Gastroesophageal sphincter (tissue), 4 donors: Measurements from ENCODE around the gene REC114. TPM values are rescaled to one million over a fixed set of nuclear protein-coding genes. Genes with fewer than 3 reads are reported as not detected.
"Not testable (repeated sequence)": the region's sequence is repeated elsewhere in the genome, so short reads cannot be mapped to it uniquely, and the experiment has no call there.

Experiments
- ATAC-seq: fragments of 150-250 bp; one replicate; pipeline ENCODE4 v1.9.1; 2016; ENCODE audit warnings: mild to moderate bottlenecking, moderate library complexity
- H3K27ac ChIP-seq, 4 donors: fragments of 200-600 bp; sonication (generic) in 3 of 4; 1 replicate in 3 of 4; 2 replicates in 1 of 4; pipeline ENCODE4 v1.5.1; 2016 to 2019
- H3K27me3 ChIP-seq: fragments of 200-600 bp; sonication (generic); one replicate; pipeline ENCODE4 v1.5.1; 2019
- H3K36me3 ChIP-seq, 2 donors: fragments of 200-600 bp; sonication (generic); one replicate each; pipeline ENCODE4 v1.5.1; 2019; ENCODE audit warnings: control low read depth in 1 of 2
- H3K4me1 ChIP-seq, 3 donors: fragments of 200-600 bp; sonication (generic); 1 replicate in 2 of 3; 2 replicates in 1 of 3; pipeline ENCODE4 v1.5.1; 2016 to 2019; ENCODE audit warnings: control low read depth in 2 of 3
- H3K4me3 ChIP-seq, 2 donors: fragments of 200-600 bp; sonication (generic); one replicate each; pipeline ENCODE4 v1.5.1; 2019; ENCODE audit warnings: mild to moderate bottlenecking in 1 of 2, moderate library complexity in 1 of 2
- H3K9me3 ChIP-seq, 3 donors: fragments of 200-600 bp; sonication (generic); one replicate each; pipeline ENCODE4 v1.5.1; 2017 to 2019; ENCODE audit warnings: control low read depth in 2 of 3
- EP300 ChIP-seq: sonication (generic); formaldehyde crosslinking; IDR thresholded peaks from one replicate; pipeline ENCODE4 v1.6.1; 2017; ENCODE audit warnings: antibody characterized with exemption, mild to moderate bottlenecking
- POLR2A ChIP-seq, 2 donors: fragments of 450-650 bp; IDR thresholded peaks; one replicate each; pipeline ENCODE4 v1.6.1; 2017; ENCODE audit warnings: antibody characterized with exemption in 2 of 2, mild to moderate bottlenecking in 2 of 2, moderate library complexity in 1 of 2
- POLR2AphosphoS5 ChIP-seq: sonication (generic); formaldehyde crosslinking; IDR thresholded peaks from one replicate; pipeline ENCODE4 v1.6.1; 2017; ENCODE audit warnings: antibody characterized with exemption
- WGBS, 2 donors: methylation state at CpG; one replicate each; pipeline ENCODE4 v1.1.5; 2018; ENCODE audit warnings: low coverage in 1 of 2; 5-methylcytosine and 5-hydroxymethylcytosine counted together
- total RNA-seq, 4 donors: library from RNA; depleted of rRNA; stranded (reverse); fragments of >200 nt; gene quantifications; one replicate each; pipeline ENCODE4 v1.1.0, GENCODE V29; 2016
- TF ChIP-seq, protein P1 (sequence below), 4 experiments: fragments of 200-600 bp in 2 of 4; fragments of 450-650 bp in 2 of 4; sonication (generic) in 1 of 4; IDR thresholded peaks; one replicate each; pipeline ENCODE4 v1.5.1; 2017 to 2019; ENCODE audit warnings: antibody characterized with exemption in 4 of 4, mild to moderate bottlenecking in 2 of 4, moderate library complexity in 2 of 4

Gene REC114
- total RNA-seq, 4 donors from 2014 or later: not detected

DNA sequence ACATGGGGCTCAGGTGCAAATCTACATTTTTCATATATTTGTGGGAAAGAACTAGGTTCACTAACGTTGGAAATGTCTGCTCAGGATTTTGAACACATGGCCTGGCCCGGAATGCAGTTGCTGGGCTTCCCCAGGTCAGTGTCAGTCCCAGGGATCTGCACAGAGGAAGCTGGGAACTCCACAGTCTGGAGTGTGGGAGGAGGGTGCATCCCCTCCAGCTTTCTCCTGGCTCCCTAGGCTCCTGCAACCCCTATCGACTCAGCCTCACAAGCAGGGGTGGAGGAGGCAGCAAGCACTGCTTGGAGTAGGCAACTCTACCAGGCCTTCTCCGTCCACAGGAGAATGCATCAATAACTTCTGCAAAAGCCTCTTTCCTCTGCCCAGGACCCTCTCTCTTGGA, 44.1 kb upstream of the REC114 start:
- ATAC-seq: no peak
- TF ChIP-seq, protein P1, sequence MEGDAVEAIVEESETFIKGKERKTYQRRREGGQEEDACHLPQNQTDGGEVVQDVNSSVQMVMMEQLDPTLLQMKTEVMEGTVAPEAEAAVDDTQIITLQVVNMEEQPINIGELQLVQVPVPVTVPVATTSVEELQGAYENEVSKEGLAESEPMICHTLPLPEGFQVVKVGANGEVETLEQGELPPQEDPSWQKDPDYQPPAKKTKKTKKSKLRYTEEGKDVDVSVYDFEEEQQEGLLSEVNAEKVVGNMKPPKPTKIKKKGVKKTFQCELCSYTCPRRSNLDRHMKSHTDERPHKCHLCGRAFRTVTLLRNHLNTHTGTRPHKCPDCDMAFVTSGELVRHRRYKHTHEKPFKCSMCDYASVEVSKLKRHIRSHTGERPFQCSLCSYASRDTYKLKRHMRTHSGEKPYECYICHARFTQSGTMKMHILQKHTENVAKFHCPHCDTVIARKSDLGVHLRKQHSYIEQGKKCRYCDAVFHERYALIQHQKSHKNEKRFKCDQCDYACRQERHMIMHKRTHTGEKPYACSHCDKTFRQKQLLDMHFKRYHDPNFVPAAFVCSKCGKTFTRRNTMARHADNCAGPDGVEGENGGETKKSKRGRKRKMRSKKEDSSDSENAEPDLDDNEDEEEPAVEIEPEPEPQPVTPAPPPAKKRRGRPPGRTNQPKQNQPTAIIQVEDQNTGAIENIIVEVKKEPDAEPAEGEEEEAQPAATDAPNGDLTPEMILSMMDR (IDR thresholded peaks at IDR 0.05): no peak
- TF ChIP-seq EP300: no peak
- no peak for TF ChIP-seq POLR2A (IDR thresholded peaks at IDR 0.05)
- TF ChIP-seq POLR2AphosphoS5: no peak
- Histone ChIP-seq H3K27me3 (peaks cover 16% of the 10 kb centered on the region), H3K4me1 (no peaks in the 10 kb centered on the region), H3K27ac (no peak overlapping the region), H3K9me3 (no peaks in the 10 kb centered on the region), H3K4me3 (no peak overlapping the region), H3K36me3 (no peaks in the 10 kb centered on the region)
- WGBS, 2 donors: 56% methylated on average over 2 of the region's 4 CpGs; no CpG with 5 or more reads in 1 of the 2 donors

DNA sequence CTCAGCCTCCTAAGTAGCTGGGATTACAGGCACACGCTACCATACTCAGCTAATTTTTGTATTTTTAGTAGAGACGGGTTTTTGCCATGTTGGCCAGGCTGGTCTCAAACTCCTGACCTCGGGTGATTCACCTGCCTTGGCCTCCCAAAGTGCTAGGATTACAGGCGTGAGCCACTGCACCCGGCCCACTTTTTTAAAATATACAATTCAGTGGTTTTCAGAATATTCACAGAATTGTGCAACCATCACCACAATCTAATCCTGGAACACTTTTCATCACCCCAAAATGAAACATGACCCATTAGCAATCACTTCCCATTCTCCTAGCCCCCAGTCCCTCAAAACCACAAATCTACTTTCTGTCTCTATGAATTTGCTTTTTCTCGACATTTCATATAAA, 42.7 kb upstream of the REC114 start:
- WGBS, 2 donors: 62 to 69% methylated on average over 2 to 5 of the region's 6 CpGs
- not testable (repeated sequence) for H3K4me1 ChIP-seq, H3K36me3 ChIP-seq, H3K27me3 ChIP-seq, H3K9me3 ChIP-seq, ATAC-seq, H3K27ac ChIP-seq, H3K4me3 ChIP-seq

DNA sequence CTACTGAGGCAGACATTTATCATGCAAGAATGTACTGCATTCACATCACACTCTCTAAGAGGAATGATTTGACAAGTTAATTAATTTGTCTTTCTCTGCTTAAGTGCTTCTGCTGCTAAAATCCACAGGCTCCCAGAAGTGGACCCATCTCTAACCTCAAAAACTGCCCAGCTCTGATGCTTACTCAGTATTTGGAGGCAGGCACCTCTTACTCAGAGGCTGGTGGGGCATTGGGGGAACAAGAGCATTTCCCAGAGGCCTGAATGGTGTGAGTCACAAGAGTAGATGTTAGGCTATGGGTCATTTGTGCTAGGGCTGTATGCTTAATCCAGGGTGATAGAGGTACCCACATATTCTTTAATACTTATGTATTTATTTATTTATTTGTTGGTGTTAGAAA, 39.8 kb upstream of the REC114 start:
- no peaks in the 10 kb centered on the region for H3K4me1 ChIP-seq
- no peak for TF ChIP-seq POLR2A (IDR thresholded peaks at IDR 0.05)
- TF ChIP-seq POLR2AphosphoS5: no peak
- TF ChIP-seq EP300: no peak
- TF ChIP-seq, protein P1 (IDR thresholded peaks at IDR 0.05): no peak
- no peak for ATAC-seq
- no peaks in the 10 kb centered on the region for H3K36me3 ChIP-seq
- H3K27ac ChIP-seq: no peak overlapping the region
- no peak overlapping the region for H3K4me3 ChIP-seq
- peaks cover 7% of the 10 kb centered on the region for H3K27me3 ChIP-seq
- H3K9me3 ChIP-seq: no peaks in the 10 kb centered on the region

DNA sequence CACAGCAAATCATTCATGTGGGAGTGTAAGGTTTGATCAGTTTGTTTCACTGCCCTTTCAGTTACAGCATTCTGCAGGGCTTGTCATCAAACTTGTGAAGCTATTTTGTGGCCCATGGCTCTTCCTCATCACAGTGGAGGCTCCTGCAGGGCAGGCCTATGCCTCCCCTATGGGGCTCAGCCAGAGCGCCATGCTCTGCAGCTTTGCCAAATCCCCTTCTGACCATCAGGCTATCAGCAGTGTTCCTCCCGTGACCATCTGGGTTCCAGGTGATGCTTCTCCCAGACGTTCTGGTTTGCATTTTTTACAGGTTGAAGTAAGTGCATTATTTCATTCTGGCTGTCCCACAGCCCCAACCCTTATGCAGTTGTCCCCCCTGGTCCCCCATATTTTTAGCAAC, 28.1 kb upstream of the REC114 start:
- H3K9me3 ChIP-seq: no peaks in the 10 kb centered on the region
- no peaks in the 10 kb centered on the region for H3K4me1 ChIP-seq
- no peaks in the 10 kb centered on the region for H3K36me3 ChIP-seq
- no peak overlapping the region for H3K4me3 ChIP-seq
- TF ChIP-seq POLR2AphosphoS5 (no peak), POLR2A (IDR thresholded peaks at IDR 0.05) (no peak), EP300 (no peak)
- TF ChIP-seq, protein P1 (IDR thresholded peaks at IDR 0.05): no peak
- ATAC-seq: no peak
- 63 to 100% methylated on average over 1 to 3 of the region's 3 CpGs for WGBS, 2 donors
- no peak overlapping the region for H3K27ac ChIP-seq
- H3K27me3 ChIP-seq: no peaks in the 10 kb centered on the region

DNA sequence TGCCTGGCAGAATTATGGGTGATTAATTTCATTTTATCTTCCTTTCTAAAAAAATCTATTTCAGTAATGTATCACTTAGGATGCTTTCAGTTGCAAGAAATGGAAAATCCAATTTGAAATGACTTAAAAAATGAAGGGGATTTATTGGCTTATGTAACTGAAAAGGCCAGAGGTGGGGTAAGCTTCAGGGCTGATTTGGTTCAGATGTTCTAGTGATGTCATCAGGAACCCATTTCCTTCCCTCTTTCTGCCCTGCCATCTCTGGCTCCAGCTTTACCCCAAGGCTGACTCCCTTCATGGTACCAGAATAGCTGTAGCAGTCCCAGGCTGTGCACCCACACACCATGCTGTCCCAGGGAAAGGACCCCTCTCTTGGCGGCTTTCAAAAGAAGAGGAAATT, 18.5 kb upstream of the REC114 start:
- ATAC-seq: no peak
- TF ChIP-seq POLR2A (IDR thresholded peaks at IDR 0.05) (no peak), POLR2AphosphoS5 (no peak), EP300 (no peak)
- TF ChIP-seq, protein P1 (IDR thresholded peaks at IDR 0.05): no peak
- peaks cover 23% of the 10 kb centered on the region for H3K27me3 ChIP-seq
- H3K4me1 ChIP-seq: no peaks in the 10 kb centered on the region
- WGBS, 2 donors: 60 to 86% methylated on average over 1 of the region's 1 CpG
- no peak overlapping the region for H3K27ac ChIP-seq
- H3K9me3 ChIP-seq: no peaks in the 10 kb centered on the region
- H3K36me3 ChIP-seq: no peaks in the 10 kb centered on the region
- H3K4me3 ChIP-seq: no peak overlapping the region

DNA sequence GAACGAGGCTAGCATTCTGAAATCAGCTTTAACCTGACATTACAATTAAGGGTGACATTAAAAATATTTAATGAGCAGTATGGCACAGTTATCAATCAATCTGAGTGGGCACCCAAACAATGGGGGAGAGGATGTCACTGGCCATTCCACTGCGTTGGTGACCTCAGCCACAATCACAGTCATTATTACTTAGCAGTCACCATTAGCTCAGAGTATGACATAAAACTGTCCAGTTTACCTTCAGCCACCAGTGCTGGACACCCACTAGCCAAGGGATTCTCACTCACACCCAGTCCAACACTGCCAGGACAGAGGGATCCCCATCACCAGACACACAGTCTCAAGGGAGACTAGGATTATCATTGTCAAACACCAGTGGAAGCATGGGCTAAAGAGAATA, 17.5 kb upstream of the REC114 start:
- H3K9me3 ChIP-seq: no peaks in the 10 kb centered on the region
- no peak overlapping the region for H3K4me3 ChIP-seq
- no peak overlapping the region for H3K27ac ChIP-seq
- H3K4me1 ChIP-seq: no peaks in the 10 kb centered on the region
- peaks cover 23% of the 10 kb centered on the region for H3K27me3 ChIP-seq
- WGBS, 2 donors: 46 to 63% methylated on average over 2 of the region's 2 CpGs
- no peak for TF ChIP-seq EP300
- TF ChIP-seq, protein P1 (IDR thresholded peaks at IDR 0.05): no peak
- no peak for TF ChIP-seq POLR2A (IDR thresholded peaks at IDR 0.05)
- TF ChIP-seq POLR2AphosphoS5: no peak
- no peak for ATAC-seq
- no peaks in the 10 kb centered on the region for H3K36me3 ChIP-seq
